ENCODE data around the gene DOC2B.

Gene DOC2B

DNA sequence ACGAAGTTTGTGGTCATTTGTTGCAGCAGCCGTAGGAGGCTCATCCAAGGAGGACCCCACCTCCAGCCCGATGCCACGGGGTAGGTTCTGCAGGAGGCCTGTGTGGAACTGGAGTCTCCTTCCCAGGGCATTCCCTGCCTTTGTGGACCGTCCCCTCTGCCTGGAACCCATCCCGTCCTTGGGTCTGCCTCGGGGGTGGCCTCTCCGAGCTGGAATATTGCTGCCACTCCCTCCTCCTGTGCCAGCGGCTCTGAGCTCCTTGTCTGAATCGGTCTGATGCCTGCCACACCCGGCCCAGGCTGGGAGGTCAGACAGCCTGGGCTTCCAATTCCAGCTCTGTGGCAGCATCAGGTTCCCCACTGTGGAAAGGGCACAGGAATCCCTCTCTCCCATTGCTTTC lies 18.8 kb downstream of the DOC2B start:
- no peak for DNase-seq (ENCODE audit: low read depth)

DNA sequence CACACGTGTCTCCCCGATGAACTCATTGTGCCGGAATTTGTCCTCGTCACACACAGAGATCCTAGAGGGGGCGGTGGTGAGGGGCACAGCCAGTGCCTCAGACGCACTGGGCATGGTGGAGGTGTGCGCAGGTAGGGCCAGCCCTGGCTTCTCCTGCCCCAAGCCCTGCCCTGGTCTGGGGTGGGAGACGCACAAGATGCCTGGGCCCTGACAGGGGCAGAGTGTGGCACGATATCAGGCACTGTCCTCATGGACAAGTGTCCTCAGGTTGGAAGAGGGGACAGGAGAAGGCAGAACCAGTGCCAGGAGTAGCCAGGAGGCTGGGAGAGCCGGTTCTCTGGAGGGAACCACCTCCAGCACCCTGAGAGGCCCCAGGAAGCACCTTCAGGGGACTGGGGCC lies 20.0 kb downstream of the DOC2B start:
- no peak for DNase-seq (ENCODE audit: low read depth)

DNA sequence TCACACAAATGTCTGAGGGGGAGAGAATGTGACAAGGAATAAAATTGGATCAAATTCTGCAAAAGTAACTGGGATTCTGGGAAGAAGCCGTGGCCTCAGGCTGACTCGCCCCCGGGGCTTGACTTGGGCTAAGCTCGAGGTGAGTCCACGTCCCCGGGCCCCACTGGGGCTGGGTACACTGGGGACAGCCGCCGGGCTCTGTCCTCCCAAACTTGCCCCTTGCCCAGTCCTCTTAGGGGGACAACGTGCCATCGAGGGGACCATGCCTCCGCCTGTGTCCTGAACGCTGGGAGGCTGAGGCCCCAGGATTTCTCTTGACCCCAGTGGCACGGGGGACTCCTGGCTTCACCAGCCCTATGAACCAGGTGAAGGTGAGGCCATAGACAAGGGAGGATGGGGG lies 21.1 kb downstream of the DOC2B start:
- DNase-seq (ENCODE audit: low read depth): no peak

DNA sequence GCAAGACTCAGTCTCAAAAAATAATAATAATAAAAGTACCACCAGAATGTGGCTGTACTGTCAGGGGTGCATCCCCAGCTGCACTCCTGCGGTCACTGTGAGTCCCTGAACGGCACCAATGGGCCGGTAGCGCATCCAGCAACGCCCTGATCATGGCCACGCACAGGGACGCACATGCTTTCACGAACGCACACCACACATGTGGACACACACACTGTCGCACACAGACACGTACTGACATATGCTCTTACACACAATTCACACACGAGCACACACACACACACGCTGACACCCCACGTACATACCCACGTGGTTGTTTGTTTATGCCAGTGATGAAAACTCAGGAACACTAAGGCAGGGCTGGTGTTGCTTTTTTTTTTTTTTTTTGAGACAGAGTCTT lies 21.8 kb downstream of the DOC2B start:
- DNase-seq (ENCODE audit: low read depth): no peak

DNA sequence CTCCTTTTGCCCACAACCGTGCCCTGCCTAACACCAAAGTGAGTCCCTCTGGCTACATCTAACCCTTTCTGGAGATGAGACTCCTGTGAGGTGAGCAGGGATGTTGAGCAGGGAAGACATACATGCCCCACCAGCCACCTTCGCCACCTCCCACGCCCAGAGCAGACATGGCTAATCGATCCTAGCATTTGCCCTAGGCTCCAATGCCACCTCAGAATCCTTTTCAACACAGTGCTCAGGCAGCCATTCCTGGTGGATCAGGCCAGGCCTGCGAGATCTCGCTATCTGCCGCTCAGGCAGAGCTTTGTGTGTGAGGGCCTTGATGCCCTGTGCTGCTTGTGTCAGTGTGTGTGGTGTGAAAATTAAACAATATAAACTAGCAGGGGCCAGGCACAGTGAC lies 23.1 kb downstream of the DOC2B start:
- no peak for DNase-seq (ENCODE audit: low read depth)

DNA sequence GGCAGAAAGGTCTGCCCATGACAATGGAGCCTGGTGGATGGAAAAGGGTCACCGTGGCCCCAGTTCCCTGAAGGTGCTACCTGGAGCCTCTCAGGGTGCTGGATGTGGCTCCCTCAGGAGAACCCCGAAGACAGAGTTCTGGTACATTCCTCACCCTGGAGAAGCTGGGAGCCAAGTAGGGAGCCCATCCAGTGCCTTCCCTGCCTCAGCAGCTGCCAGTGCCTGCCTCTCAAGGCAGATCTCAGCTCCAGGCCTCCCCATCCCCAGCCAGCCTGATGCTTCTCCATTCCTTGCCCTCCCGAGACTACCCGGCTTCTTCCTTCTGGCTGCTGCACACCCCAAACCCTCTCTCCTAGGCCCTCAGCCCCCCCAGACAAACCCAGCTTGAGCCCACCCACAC lies 23.5 kb downstream of the DOC2B start:
- no peak for DNase-seq (ENCODE audit: low read depth)

DNA sequence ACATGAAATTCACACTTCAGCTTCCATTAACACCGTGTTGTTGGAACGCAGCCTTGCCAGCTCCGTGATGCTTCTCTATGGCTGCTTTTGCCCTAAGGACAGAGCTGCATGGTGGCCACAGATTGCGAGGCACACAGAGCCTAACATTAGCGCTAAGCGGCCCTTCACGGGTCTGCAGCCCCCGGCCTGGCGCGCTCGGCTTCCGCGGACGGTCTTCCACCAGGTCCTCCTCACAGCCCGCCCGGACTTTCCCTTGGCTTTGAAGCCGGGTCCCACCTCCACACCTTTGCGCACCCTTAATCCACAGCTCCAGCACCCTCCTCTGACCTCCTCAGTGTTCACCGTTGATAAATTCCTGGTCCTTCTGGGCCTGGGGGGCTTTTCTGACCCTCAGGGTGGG lies 24.5 kb downstream of the DOC2B start:
- DNase-seq (ENCODE audit: low read depth): no peak

DNA sequence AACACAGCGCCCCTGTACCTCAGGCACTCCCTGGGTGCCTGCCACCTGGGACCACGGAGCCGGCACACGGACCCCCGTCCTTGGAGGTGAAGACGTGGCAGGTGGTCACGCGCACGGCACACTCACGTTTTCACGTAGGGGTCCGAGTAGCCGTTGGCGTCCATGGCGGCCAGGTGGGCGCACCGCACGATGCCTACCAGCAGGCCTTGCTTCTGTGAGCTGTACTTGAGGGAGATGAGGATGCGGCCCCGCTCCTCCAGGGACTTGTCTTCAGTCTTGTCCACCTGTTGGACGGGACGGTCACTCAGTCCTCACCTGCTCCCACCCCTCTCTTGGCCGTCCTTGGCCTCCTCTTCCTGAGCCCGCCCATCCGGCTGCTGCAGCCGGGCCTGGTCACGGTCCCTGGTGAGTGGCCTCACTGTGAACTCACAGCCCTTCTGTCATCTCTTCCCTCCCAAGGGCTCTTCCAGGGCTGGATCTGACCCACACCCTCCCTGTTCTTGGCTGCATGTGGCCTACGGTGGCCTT lies 25.3 kb downstream of the DOC2B start:
- DNase-seq (ENCODE audit: low read depth): no peak

DNA sequence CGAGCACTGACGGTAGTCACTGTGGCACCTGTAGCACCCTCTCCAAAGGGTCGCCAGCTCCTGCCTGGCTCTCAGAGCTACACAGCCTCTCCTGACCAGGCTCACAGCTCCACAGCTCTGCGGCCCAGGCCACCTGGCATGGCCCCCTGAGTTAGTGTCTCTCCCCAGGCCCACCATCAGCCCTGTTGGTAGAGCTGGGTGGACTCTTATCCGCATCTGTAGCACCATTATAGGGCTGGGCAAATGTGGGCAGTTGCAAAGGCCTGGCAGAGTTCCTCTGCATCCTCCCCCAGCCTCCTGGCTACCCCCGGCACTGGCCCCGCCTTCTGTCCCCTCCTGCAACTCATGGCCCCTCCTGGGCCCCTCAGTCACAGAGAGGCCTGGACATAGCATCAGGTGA lies 25.9 kb downstream of the DOC2B start:
- DNase-seq (ENCODE audit: low read depth): no peak

DNA sequence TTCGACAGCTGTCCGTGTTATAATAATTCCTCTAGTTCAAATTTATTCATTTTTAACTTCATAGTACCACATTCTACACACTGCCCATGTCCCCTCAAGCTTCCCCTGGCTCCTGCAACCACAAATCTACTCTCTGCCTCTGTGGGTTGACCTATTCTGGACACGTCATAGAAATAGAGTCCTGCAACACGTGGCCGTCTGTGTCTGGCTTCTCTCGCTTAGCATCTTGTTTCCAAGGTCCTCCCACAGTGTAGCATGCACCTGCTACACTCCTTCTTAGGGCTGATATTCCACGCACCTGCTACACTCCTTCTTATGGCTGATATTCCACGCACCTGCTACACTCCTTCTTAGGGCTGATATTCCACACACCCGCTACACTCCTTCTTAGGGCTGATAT lies 27.6 kb downstream of the DOC2B start:
- DNase-seq (ENCODE audit: low read depth): no peak

DNA sequence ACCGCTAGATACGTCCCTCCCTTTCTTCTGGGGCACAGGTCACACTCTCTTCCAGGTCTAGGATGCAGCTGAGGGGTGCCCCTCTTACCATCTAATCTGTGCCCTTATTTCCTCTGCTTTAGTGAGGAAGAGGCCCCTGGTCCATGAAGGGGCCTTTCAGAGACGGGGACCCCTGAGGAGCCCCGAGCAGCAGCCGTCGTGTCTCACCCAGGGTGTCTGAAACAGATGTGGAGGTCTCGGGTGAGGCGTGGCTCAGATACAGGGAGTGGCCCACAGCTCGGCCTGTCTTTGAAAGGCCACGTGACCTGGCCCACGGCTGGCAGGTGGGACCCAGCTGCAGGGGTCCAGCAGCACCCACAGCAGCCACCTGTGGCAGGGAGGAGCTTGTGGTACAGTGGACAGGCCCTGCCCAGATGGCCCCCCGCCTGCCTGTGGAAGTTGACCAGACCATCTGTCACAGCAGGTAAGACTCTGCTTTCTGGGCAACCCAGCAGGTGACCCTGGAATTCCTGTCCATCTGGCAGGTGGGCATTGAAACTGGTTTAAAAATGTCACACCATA lies 28.5 kb downstream of the DOC2B start:
- DNase-seq (ENCODE audit: low read depth): no peak

DNA sequence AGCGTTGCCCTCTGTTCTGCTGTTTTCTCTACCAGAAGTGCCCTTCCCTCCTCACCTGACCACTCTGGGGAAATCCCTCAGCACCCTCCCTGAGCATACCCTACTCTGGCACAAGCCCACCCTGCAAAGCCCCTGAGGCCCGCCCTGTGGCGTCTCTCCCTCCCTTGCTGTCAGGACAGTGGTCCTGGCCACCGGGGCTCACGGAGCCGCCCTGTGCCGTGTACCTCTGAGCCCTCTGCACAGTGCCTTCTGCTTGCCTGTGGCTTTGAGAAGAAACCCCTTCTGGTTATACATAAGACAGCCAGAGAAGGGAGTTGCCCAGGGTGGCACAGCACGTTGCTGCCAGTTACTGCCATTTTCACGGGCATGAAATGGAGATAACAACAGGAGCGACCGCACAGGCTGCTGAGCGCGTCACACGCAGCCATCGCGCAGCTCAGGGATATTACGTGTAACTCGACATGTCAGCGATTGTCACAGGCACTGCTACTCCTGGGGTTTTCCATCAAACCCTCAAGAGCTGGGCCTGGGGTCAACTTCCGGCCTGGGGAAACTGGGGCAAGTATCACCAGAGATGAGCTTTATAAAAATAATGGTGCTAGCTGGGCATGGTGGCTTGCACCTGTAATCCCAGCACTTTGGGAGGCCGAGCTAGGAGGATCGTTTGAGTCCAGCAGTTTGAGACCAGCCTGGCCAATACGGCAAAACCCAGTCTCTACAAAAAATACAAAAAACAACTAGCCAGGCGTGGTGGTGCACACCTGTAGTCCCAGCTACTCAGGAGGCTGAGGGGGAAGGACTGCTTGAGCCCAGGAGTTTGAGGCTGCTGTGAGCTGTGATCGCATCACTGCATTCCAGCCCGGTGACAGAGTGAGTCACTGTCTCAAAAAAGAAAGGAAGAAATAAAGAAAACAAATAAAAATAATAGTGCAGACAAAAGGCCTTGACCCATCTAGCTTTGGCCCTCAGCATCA lies 29.3 kb downstream of the DOC2B start:
- DNase-seq (ENCODE audit: low read depth): no peak

DNA sequence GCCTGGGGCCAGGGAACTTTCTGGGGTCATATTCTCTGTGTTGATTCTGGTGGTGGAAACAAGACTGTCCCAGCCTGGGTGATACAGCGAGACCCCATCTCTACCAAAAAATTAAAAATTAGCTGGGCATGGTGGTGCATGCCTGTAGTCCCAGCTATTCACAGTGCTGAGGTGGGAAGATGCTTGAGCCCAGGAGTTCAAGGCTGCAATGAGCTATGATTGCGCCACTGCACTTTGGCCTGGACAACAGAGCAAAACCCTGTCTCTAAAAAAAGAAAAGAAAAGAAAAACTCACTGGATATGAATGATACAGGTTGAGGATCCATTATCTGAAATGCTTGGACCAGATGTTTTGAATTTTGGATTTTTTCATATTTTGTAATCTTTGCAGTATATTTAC lies 30.4 kb downstream of the DOC2B start:
- no peak for DNase-seq (ENCODE audit: low read depth)

DNA sequence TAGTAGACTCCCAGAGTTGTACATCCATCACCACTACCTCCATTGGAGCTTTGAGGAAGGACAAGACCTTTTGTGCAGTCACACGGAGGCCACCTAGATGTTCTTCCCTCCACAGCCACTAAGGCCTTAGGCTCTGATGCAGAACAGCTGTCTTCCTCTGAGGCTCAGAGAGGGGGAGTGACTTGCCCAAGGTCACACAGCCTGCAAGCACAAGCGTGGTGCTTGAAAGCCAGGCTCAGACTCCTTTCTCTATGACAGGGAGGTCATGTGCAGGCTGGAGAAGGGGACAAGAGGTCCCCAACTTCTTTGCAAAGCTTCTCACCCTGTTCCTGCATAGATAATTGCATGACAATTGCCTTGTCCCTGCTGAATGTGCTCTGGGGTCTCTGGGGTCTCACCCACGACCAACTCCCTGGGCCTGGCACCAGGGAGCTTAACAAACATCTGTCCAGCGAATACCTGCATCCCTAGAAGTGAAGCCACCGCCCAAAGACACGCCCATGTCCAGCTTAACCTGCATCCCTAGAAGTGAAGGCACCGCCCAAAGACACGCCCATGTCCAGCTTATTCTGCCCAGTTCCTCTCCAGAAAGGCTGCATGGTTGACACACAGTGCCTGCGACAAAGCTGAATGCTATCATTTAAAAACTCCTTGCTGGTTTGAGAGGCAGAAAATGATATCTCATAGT lies 31.4 kb downstream of the DOC2B start:
- DNase-seq (ENCODE audit: low read depth): no peak

DNA sequence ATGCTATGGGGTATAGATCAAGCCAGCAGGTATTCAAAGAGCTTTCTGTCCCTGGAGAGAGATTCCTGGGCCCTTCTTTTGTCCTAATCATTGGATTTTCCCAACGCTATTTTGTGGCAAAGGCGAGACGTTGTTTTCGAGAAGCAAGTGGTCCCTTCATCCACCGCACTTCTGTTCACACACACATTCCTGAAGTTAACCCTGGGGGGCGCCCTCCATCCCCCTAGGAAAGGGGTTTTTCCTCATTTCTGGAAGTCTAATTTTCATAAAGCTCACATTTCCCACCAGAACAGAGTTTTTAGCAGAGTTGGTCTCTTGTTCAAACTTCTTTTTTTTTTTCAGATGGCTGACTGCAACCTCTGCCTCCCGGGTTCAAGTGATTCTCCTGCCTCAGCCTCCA lies 32.2 kb downstream of the DOC2B start:
- DNase-seq (ENCODE audit: low read depth): no peak

DNA sequence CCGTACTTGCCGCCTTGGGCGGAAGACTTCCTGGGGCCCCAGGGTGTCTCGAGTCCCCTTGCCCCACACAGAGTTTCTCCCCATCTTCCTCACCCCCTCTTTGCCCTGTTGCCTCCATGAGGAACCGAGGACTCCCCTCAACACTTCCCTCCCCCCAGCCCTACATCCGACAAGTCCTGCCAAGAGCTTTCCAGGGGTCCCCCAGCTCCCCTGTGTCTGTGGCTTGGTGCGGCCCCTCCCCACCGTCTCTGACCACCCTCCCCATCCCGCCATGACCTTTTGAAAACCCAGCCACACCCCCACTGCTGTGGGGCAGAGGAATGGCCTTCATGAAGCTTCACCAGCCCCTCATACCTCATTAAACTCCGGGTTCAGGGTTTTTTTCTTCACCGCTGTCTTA lies 32.7 kb downstream of the DOC2B start:
- DNase-seq (ENCODE audit: low read depth): no peak

DNA sequence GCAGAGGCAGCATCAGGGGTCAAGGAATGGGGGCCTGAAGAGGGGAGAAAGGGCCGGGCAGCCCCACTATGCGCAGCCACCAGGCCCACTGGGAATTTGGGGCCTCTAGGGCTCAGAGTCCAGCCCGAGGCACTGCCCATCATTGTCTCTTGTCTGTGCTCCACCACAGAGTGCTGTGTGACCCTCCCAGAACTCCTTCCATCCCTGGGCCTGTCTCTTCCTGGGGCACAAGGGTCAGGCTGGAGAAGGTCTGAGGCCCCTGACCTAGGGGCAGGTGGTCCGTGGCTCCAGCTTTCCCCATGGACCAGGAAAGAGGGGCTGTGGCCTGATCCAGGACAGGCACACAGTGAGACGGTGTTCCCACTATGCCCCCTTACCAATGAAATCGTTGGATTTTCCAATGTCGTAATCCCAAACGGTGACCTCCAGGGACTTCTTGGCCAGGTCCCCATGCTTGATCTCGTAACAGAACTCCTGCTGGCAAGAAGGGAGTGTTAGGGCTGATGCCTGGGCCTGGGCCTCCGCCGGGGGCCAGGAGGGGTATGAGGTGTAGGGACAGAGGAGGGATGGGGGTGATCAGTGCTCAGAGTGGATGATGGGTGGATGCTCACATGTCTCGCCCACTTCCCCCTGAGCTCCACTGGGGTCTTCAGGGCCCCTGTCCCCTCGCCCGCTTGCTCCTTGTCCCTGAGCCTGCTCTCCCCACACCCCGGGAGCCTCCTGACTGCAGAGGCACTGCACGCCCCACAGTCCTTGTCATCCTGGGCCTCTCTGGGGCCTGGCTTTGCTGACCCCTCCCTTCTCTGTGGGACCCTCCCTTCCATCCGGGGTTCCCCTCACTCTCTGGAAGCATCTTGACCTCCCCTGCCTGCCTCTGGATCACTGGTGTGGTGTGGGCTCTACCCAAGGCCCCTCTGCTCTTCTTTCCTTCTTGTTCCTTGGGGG lies 33.4 kb downstream of the DOC2B start:
- no peak for DNase-seq (ENCODE audit: low read depth)

DNA sequence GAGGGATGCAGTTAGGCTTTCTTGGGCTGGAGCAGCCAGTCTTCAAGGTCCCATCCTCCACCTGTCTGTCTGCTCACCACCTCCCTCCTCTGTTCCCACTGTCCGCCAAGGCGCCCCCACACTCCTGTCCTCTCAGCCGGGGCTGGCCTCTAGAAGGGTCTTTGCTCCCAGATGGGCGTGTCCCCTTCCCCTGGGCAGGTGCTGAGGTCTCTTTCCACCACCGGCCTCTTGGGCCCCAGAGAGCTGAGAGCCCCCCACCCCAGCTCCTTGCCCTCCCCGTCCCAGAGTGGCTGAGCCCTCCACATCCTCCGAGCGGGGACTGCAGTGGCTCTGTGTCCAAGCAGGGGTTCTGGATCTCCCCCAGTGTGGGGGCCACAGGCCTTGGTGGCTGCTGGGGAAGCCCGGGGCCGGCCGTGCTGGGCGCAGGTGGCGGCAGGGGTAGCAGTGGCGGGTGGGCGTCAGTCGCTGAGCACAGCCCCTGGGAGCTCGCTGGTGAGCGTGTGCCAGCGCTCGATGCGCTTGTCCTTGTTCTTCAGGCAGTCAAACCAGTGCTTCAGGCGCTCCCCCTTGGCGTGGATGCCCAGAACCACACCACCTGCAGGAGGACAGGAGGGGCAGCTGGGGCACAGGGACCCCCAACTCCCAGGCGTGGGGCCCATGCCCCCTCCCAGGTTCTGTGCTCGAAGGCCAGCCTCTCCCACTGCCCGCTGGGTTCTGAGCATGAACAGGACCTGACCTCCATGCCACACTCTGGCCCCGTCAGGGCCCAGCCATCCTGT lies 34.3 kb downstream of the DOC2B start:
- DNase-seq (ENCODE audit: low read depth): no peak

DNA sequence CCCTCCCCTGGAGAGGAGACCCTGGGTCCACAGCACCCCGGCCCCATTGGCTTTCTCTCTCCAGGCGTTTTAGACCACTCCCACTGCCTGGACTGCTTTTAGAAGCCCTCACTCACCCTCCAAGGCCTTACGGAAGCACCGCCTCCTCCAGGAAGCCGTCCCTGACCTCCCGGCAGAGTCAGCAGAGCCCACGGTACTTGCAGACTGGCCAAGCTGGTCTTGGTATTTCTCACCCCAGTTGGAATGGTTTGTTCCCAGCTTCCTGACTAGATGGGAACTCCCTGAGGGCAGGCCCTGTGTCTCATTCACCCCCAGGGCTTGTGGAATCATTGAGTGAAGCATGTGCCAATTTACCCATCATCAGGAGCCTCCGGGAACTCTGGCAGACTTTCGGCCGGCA lies 34.9 kb downstream of the DOC2B start:
- no peak for DNase-seq (ENCODE audit: low read depth)

DNA sequence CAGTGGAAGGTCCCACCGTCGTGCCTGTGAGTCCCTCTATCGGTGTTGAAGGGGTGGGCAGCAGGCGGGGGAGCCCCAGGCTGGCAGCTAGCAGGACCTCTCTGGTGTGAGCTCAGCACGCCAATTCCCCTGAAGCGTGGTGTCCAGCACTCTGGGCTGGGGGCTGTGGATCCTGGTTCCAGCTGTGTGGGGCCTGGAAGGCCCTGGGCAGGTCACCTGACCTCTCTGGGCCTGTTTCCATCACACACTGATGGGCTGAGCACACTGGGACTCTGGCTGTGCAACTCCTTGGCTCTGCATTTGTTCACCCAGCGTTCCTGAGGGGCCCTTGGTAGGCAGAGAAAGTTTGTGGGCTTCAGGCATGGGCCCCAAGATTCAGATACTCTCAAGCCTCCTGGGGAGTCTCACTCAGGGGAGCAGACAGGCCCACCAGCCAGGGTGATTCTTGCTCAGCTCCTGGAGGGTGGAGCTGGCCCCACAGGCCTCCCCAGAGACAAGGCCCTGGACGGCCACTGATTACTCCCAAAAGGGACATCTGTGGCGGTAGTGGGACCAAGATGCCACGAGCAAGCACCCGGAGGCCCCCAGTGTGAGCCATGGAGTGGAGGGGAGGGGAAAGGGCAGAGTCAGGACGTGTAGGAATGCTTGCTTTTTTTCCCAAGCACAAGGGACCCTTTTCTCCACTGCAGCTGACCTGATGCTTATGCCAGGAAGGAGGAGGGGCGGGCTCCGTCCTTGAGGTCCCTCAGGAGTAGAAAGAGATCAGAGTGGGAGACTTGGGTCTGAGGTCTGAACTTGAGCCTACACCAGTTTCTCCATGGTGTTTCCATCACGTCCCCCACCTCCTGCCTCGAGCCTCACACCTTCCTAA lies 35.5 kb downstream of the DOC2B start:
- no peak for DNase-seq (ENCODE audit: low read depth)
